NCI-H1436 treated with DMSO at 0.1 percent for 48 hours (cell line): ENCODE results near the gene CST9.
"Not testable (repeated sequence)": the region's sequence is repeated elsewhere in the genome, so short reads cannot be mapped to it uniquely, and the experiment has no call there.

Experiments
- DNase-seq: peaks from one replicate; lab custom pipeline; 2025; lab: John Stamatoyannopoulos, UW

The CST9 gene

DNA sequence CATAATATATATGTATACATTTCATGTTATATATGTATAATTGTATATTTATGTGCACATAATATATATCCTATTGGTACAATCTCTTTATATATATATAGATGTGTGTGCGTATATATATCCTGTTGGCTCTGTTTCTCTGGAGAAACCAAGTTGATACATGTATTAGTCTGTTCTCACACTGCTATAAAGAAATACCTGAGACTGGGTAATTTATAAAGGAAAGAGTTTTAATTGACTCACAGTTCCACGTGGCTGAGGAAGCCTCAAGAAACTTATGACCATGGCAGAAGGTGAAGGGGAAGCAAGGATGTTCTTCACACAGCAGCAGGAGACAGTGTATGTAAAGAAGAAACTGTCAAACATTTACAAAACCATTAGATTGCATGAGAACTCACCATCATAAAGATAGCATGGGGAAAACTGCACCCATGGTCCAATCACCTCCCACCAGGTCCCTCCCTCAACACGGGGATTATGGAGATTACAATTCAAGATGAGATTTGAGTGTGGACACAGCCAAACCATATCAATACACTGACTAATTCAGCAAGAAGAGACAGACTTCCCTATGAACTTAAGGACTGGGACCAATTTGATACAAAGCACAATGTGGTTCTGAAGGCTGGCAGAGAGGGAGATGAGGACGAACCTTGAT is 18.1 kb upstream of the CST9 start:
- DNase-seq = no peak

DNA sequence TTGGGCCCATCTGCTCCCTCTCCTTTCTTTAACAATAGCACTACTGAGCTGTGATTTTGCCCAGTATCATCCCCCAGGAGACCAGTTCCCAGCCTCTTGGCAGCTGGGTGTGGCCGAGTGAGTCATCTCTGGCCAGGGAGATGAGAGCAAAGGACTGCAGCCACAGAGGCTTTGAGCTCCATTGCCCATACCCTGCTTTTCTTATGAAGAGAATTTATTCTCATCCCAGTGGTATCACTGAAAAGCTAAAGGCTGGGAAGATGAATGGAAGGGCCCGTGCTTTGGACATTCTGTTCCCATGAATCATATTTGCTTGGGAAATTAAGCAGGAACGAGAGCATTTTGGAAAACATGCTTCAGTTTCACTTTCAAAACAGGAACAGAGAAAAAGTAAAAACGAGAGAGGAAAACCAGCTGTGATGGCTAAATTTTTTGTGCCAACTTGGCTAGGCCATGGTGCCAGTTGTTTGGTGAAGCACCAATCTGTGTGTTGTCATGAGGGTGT is 17.2 kb upstream of the CST9 start:
- DNase-seq = no peak

DNA sequence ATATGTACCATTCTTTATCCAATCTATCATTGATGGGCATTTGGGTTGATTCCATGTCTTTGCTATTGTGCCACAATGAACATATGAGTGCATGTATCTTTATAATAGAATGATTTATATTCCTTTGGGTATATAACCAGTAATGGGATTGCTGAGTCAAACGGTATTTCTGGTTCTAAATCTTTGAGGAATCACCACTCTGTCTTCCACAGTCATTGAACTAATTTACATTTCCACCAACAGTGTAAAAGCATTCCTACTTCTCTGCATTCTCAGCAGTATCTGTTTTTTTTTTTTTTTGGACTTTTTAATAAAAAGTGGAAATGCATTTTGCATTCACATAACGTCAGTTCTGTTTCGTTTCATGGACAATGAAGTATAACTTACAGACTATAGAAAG is 16.7 kb upstream of the CST9 start:
- not testable (repeated sequence) for DNase-seq

DNA sequence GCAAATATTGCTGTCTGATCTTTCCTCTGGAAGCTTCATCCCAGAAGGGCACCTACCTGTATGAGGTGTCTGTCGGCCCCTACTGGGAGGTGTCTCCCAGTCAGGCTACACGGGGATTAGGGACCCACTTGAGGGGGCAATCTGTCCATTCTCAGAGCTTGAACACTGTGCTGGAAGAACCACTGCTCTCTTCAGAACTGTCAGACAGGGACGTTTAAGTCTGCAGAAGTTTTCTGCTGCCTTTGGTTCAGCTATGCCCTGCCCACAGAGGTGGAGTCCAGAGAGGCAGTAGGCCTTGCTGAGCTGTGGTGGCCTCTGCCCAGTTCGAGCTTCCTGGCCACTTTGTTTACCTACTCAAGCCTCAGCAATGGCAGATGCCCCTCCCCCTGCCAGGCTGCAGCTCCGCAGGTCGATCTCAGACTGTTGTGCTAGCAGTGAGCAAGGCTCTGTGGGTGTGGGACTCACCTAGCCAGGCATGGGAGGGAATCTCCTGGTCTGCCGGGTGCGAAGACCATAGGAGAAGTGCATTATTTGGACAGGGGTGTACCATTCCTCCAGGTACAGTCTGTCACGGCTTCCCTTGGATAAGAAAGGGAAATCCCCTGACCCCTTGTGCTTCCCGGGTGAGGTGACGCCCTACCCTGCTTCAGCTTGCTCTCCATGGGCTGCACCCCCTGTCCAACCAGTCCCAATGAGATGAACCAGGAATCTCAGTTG is 15.1 kb upstream of the CST9 start:
- not testable (repeated sequence) for DNase-seq

DNA sequence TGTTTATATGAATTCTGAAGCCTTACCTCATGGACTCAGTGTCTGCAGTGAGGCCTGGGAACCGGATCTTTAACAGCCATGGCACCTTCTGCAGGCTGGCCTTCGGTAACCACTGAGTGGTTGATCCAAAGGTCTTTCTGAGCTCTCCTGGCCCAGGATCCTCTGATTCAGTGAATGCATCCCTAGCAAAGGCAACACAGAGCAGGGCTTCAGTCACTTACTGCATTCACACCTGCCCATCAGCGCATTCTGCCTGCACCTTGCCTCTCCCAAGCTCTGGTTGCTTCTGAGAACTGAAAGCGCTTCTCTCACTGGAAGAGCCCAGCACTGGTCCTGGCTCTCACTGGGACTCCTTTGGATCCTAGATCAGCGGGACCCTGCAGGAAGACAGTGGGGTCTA is 8.4 kb upstream of the CST9 start:
- DNase-seq = no peak

DNA sequence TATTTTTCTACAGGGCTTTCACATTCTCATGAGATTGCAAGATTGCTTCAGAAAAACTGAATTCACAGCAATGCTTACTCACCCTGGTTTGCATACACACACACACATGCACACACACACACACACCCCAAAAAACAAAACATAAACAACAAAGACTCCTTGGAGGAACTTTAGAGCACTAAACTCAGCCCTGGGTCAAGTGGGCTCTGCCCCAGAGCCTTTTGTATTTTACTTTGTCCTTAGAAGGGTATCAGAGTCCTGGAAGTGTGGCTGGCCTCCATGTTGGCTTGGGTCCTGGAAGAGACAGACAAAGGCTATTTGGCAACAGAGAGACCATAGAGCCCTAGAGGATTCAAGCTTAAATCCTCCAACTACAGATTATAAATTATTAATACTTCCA is 8.0 kb upstream of the CST9 start:
- DNase-seq = no peak

DNA sequence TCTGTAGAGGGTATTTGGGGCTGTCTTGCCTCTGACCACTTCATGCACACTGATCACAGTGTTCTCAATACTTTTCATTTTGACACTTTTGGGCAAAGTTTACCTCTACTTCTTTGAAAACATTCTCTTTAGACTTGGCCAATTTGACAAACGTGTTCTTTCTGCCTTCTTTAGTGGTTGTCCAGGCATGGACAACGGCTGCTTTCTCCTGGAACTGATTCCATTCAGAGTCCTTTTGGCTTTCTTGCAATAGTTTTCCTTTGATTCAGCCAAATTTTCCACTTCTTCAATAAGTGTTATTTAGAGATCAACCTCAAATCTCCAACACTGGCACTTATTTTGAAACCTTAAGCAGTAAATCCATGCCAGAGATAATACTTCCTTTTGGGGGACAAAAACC is 6.7 kb upstream of the CST9 start:
- DNase-seq = no peak

DNA sequence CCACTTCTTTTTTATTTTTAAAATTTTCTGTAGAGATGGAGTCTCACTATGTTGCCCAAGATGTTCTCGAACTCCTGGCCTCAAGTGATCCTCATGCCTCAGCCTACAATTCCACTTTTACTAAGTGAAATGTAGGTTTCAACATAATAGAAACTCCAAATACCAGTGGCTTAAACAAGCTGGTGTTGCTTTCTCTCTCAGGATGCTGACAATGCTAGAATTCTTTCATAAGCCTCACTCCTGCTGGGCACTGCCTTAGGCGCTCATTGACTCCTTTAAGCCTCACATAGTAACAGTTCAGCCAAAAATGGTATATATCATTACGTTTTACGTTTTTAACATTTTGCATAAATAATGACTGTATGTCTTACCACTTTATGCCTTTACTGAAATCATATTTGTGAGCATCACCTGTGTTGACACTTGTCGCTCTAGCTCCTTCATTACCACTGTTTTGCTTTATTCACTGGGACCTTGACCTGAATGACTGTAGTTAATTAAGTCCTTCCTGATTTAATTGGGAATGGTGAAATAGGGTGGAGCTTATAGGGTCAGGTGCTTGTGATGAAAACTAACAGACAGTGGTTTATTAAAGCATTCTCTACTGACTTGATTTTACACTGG is 3.9 kb upstream of the CST9 start:
- no peak for DNase-seq

DNA sequence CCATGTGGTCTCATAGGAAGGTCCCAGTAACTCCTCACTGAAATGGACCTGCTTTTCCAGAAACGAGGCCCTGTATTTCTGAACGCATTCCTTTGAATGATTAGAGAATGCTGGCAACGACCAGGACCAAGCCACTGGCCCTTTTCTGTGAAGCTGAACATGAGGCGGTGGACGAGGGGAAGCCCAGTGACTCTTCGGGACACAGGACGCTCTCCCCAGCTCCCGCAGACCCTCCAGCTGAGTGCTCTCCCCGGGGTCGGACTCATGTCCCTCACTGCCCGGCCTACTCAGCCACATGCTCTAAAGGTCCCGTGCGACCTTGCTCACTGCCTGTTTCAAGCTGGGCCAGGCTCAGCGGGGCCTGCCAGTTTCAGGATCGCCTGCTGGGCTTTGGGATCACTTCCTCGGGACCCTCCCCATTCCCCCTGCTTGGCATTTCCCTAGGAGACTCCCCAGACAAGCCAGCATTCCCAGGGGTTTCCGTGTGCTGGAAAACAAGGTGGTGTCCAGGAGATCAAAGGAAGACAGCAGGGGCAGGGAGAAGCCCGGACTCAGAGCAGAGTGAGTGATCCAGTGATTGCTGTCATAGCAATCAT is 2.6 kb upstream of the CST9 start:
- DNase-seq = no peak

DNA sequence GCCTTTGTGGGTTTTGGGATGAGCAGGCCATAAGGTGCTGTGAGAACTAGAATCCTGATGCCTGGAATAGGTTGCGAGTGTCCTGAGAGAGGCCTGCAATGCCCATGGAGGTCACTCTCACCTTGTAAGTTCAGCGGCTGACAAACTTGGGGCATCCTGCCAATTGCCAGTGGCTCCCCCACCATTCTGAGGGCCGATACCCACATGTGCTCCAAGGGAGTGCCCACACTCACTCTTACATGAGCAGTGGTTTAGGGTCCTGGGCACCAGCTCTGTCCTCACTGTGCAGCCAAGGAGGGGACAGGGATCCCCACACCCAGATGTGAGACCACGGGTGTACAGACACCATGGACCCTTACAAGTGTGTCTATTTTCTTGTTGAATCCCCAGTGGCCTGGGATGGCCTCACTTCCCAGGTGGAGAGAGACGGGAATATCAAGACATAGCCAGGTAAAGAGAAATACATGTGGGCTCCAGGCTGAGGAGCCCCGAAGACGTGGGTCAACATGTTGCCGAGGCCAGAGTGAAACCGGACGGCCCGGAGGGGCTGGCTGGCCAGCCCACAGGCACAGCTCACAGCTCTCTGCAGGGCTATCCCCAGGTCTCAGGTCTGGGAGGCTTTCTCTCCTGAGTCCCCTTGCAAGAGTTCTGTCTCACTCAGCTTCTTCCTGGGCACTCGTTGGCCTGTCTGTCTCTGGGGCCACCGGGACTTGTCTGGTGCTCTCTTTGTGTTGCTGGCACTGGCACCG is 2.0 kb upstream of the CST9 start:
- DNase-seq = no peak

DNA sequence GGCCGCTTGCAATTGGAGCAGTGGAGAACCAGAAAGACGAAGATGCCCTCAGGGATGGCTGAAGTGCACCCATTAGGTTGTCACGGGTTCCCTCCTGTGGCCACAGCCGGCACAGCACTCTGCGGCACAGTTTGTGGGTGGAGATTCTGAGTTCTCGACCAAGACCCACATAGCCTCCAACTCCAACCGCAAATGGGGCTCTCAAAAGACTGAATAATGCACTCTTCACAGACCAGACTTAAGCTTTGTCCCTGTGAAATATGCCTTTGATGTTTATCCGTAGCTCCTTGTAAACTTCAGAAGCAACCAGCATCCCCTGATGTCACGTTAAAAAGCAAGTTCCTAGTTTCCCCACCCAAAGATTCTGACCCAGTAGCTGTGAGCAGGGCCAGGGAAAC is 934 bp upstream of the CST9 start:
- no peak for DNase-seq

DNA sequence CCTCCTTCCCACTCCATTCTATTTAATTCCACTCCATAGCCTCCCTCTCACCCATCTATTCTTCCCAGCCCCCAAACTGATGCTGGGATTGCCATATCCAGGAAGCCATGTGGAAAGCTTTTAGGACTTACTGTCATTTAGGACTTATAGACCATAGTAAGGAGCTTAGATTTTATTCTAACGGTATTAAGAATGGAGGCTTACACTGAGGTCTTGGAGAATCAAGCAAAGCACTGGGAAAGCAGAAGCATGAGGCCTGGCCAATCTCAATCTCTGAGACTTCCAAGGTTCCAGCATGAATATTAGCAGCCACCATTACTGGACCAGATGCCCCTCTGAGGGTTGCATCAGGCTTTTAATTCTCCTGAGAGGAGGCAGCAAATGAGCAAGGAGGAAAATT is 1.4 kb downstream of the CST9 start:
- no peak for DNase-seq

DNA sequence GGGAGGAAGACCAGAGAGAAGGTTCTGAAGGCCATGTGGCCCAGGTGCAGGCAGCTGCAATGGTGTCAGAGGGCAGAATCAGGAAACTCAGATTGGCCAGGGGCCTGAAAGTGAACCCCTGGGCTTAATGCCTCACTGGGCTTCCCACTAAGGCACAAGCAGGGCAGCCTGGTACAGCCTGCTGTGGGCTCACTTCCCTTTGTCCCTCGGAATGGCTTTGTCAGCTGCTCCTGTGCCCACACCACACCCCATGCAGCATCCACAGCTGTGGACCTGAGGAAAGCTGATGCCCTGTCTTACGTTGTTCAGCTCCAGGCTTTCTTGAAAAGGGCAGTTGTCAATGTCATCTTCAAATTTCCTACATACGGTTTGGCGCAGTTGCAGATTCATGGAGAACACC is 2.4 kb downstream of the CST9 start:
- DNase-seq = no peak

DNA sequence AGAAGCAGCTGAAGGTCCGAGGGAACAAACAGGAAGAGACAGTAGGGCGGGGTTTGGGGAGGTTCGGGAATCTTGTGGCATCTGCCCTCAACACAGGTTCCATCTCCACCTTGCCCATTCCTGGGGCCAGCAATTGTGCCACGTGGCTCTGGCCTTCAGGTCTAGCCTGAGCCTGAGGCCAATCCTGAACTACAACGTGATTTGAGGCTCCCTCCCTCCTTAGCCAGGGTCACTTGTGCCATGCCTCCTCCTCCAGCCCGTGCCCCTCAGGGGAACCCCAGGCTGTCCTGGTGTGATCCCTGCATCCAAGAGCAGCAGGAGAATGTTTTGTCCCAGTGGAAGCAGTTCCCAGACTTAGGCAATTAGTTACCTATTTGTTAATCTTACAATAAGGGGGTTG is 3.0 kb downstream of the CST9 start:
- DNase-seq = no peak

DNA sequence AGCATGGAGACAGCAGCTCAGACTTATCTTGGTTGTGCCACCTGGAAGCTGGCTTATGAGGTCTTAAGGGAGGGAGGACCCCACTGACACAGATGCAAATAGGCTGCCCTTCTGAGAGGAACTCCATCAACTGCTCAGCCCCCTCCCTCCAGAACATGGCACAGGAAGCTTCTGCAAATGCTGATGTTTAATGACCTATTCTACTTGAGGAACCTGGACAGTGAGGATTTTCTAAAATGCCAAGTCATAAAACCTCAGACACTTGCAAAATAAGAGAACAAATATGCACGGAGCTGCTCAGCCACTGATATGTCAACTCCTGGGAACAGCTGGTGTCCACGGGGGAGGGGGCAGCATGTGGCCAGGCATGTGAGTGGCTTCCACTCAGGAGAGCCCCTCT is 3.5 kb downstream of the CST9 start:
- DNase-seq = no peak

DNA sequence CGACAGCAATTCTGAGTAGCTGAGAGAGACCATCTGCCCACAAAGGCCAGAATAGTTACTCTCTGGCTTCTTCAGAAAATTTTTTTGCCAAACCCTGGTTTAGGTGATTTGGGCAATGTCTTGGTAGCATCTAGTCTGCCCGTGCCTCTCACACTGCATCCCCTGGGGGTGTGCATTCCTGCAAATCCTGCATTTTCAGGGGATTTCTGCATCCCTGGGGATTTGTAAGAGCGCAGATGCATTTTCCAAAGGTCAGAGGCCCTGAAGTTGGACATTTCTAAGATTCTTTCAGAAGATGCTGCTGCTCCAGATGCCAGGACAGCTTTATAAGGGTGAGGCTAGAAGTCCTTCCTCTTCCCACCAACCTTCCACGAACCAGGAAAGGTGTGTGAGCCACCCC is 4.0 kb downstream of the CST9 start:
- DNase-seq = no peak

DNA sequence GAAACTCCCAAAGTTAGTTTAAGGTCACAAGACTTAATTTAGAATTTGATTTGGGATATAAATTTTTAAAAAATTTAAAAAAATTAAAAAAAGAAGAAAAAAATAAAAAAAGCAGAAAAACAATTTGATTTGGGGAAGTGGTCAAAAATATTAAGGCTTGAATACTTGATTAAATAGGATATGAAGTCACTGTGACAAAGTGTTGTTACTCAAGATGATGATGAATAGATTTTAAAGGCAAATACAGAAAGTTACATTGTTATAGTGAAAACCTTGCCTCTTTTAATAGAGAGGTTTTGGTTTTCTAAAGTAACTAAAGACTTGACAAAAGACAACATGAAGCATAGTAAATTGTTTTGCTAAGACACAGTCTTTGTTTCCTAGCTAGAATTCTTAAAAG is 7.2 kb downstream of the CST9 start:
- no peak for DNase-seq

DNA sequence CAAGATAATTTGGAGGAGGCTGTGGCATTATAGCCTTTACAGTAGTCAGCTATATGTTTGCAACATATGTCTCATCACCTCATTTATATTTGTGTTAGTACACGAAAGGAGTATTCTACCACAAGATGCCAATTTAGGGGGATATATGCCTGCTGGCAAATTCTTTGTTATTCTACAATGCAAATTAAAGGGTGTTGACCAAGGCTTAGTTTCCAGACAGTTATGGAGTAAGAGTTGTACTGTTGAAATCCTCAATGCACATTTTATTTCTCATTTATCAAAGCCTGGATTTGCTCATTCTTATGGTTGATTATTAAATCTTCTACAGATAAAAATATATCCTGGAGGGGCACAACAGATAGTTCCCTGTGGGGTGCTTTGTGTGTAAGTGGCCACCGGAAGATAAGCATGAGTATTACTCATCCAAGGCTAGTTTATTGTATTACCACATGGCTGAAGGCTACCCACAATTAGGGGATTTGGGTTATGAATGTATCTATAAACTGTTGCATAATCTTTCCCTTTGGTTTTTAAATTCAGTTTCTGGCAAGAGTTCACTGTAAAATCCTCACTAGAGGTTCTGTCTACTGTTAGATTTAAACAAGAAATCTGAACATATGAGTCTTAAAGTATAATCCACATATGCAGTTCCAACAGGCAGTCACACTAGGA is 9.0 kb downstream of the CST9 start:
- no peak for DNase-seq

DNA sequence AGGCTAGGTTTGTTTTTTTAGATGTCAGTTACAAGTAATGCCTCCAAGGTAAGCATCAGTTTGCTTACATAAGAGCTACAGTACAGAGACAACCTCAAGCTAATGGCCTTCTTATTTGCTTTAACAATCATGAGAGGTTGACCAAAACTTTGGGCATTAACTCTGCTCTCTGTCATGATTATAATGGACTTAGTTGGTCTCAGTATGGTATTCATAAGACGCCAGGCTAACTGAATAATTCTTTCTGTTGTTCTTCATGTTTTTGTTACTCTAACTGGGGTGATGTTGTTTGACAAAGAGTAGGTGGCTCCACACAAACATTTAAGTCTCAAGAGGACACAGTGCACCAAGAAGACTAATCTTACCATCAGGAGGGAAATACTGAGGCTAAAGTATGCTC is 9.8 kb downstream of the CST9 start:
- DNase-seq = no peak

DNA sequence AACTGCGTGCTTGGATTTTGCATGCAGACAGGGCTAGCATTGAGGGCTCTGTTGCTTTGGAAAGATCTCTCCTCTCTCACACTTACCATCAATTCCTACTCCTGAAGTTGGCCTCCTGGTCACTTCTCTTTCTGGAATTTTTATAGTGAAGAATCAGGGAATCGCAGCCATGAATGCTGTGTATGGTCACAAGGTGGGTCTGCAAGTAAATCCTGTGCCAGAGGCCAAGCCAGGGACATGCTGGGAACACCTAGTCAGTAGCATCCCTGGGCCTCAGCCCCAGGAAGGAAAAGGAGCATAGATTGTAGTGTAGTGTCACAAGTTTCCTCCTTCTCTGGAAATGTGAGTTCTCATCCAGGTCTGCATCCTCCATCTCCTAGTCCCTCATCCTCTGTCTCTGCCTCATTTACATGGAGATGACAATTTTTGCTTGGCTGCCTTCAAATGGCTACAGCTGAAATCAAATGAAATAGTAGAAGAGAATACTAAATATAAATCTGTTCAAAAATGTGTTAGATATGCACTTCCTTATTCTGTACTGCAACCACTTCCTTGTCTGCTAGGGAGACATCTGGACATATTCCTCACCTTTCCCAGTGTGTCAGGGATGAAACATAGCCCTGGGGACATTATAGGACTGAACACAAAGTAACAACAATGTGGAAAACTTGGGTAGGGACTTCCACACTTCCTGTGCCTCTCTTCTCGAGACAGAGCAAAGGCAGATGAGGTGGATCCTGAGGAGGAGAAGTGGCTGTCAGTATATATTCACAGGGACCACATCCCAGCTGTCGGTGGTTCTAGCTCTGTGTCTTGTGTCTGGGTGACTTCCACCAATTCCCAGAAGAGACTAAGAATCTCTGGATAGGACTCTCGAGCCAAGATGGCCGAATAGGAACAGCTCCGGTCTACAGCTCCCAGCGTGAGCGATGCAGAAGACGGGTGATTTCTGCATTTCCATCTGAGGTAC is 17.0 kb downstream of the CST9 start:
- DNase-seq = no peak

DNA sequence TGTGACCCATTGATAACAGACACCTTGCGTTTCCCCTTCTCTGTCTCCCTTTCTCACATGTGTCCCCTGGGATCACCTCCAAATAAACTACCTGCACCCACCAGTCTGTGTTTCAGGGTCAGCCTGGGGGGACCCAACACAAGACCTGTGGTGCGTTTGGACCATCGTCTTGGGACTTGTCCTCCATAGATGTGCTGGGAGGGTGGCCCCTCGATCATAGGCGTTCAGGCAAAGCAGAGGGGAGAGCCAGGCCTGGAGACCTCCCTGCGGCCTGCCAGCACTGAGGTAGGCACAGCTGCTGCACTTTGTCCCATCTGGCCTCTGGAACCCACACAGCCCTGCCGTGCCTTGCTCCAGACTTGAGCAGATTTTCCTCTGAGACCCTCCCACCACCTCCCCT is 18.1 kb downstream of the CST9 start:
- no peak for DNase-seq
